Adrenal gland (tissue), 5 donors: ENCODE results near the gene SPHKAP.

Source experiments
- POLR2A ChIP-seq, 2 donors: fragments of 450-650 bp; IDR thresholded peaks; one replicate each; pipeline ENCODE4 v1.6.1; 2017; ENCODE audit warnings: antibody characterized with exemption in 2 of 2, mild to moderate bottlenecking in 2 of 2, moderate library complexity in 1 of 2
- TF ChIP-seq, protein P1 (sequence below), 6 experiments: fragments of 450-650 bp in 4 of 6; fragments of 200-600 bp in 2 of 6; sonication (generic) in 1 of 6; IDR thresholded peaks; 1 replicate in 5 of 6; 2 replicates in 1 of 6; pipeline versions ENCODE4 v1.5.1 to v1.8.0; 2016 to 2021; ENCODE audit warnings: antibody characterized with exemption in 6 of 6, mild to moderate bottlenecking in 2 of 6, moderate library complexity in 1 of 6
- donor health status: DM: no; HTN: no; CAD: no.

DNA sequence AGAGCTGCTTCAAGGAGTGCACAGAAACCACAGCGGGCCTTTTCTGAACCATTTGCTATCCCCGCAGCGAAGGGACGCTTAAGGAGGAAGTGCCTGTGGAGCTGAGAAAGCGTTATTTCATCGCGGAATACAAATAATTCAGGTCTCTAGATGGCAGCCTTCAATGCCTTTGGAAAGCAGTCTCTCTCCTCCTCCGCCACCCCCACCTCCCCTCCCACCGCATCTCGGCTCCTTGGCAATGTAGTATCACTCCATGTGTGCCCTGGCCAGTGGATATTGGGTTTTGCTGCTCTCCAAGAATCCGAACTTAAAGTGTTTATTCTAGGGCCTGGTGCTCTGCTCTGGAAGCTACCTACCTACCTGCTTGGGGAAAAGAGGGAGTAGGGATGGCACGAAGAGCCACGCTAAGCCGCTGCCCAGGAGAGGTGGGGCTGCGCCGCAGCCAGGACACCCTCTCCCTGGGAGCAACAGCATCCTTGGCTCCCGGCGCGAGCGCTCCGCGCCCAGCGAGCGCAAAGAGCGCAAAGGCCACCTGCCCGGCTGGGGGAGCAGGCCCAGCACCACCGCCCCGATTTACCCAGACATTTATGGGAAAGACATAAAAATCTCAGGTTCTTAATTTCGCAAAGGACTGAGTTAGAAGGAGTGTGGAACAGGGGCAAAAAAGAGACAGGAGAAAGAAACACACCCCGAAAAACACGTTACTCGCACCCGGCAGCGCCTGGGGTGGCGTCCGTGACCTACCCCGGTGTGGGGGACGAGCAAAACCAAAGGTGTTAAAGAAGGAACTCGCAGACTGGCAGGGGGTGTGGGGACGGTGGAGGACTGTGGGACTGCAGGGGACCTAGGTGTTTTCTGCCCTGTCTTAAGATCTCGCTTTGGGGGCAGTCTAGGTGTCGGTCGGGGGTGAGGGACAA, 1.0 kb downstream of the SPHKAP start:
- TF ChIP-seq, protein P1, sequence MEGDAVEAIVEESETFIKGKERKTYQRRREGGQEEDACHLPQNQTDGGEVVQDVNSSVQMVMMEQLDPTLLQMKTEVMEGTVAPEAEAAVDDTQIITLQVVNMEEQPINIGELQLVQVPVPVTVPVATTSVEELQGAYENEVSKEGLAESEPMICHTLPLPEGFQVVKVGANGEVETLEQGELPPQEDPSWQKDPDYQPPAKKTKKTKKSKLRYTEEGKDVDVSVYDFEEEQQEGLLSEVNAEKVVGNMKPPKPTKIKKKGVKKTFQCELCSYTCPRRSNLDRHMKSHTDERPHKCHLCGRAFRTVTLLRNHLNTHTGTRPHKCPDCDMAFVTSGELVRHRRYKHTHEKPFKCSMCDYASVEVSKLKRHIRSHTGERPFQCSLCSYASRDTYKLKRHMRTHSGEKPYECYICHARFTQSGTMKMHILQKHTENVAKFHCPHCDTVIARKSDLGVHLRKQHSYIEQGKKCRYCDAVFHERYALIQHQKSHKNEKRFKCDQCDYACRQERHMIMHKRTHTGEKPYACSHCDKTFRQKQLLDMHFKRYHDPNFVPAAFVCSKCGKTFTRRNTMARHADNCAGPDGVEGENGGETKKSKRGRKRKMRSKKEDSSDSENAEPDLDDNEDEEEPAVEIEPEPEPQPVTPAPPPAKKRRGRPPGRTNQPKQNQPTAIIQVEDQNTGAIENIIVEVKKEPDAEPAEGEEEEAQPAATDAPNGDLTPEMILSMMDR (IDR thresholded peaks at IDR 0.05), result no peak
- no peak for TF ChIP-seq POLR2A (IDR thresholded peaks at IDR 0.05)
